TTC549 (cell line): Measurements from ENCODE around the gene MCAT.
"Not testable (repeated sequence)": the region's sequence is repeated elsewhere in the genome, so short reads cannot be mapped to it uniquely, and the experiment has no call there.

ENCODE experiments used
- FAIRE-seq: peaks from 2 replicates; lab custom pipeline; 2012; peaks lifted over from hg19 to GRCh38; lab: Jason Lieb, UNC

Gene MCAT

GRCh38 chr22:43118953-43119458 is 24.2 kb downstream of the MCAT start:
- FAIRE-seq: no peak

GRCh38 chr22:43118024-43118849 is 25.0 kb downstream of the MCAT start:
- no peak for FAIRE-seq

- FAIRE-seq: no peak
These were observed 26.3 kb downstream of the MCAT start for GRCh38 chr22:43116932-43117331.

DNA sequence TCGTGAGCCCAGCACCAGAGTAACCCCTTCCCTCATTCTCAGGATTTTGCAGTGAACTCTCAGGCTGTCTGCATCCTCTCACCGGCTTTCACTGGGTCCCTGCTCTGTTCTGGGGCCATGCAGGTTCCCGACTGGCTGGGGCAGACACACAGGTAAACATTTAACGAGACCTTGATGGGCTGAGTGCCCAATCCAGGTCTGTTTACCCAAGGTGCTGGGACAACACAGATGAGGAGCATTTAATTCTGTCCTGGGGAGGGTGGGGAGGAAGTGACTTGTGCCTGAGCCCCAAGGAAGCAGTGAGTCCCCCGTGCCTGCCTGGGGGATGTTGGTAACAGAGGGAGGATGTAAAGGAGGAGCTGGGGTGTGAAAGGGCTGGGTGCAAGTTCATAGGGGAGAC is 28.2 kb downstream of the MCAT start:
- no peak for FAIRE-seq

GRCh38 chr22:43113526-43114251 is 29.5 kb downstream of the MCAT start:
- no peak for FAIRE-seq

GRCh38 chr22:43110927-43111623 is 32.1 kb downstream of the MCAT start:
- FAIRE-seq: no peak

DNA sequence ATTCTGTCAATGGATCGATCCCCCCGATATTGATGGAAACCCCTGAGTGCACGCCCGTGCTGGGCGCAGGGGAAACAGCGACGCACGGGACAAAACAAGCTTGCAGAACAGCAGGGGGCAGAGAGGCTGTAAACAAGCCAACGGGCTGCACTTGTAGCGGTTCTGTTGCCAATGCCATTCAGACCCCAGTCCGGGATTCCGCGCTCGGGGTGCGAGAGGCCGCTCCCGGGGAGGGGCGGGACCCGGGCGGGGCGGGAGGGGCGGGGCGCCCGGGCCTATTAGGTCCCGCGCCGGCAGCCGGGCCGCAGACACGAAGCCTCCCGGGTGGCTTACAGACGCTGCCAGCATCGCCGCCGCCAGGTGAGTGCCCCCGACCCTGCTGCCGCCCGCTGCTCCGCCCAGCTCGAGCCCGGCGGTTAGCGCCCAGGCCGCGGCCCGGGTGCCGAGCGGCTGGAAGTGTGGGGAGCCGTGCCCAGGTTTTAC is 32.7 kb downstream of the MCAT start, which contains the start of gene BIK:
Gene BIK (plus strand): TSS at position 307 of the 483 bp plus-strand sequence. CDS start 13,273 bp downstream, outside the sequence.
- FAIRE-seq: no peak

GRCh38 chr22:43109921-43110443 is 33.2 kb downstream of the MCAT start:
- FAIRE-seq: no peak

DNA sequence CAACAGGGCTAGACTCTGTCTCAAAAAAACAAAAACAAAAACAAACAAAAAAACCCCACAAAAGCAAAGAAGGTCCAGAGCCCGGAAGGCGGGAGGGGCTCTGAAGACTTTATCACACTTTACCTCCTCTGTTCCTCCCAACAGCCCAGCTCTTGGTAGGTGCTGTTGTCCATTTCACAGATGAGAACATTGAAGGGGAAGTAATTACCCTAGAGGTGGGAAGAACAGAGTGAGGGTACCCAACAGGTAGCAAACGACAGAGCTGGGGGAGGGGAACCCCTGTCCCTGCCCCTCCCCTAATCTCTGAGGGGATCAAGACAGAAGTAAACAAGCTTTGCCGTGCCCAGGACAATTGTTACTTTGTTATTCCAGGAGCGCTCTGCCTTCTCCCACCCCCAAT is 33.7 kb downstream of the MCAT start:
- no peak for FAIRE-seq

GRCh38 chr22:43106302-43106701 is 36.9 kb downstream of the MCAT start:
- no peak for FAIRE-seq

DNA sequence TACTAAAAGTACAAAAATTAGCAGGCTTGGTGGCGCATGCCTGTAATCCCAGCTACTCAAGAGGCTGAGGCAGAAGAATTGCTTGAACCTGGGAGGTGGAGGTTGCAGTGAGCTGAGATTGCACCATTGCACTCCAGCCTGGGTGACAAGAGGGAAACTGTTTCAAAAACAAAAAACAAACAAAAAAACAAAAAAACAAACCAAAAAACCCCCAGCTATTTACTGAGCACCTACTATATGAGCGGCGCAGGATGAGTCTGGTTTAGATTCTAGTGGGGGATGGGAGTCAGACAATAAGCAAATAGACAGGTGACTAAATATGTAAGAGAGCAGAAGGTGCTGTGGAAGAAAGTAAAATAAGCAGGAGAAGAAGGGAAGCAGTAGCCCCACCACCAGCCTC is 38.2 kb downstream of the MCAT start:
- not testable (repeated sequence) for FAIRE-seq

GRCh38 chr22:43104056-43104625 is 39.1 kb downstream of the MCAT start:
- not testable (repeated sequence) for FAIRE-seq

DNA sequence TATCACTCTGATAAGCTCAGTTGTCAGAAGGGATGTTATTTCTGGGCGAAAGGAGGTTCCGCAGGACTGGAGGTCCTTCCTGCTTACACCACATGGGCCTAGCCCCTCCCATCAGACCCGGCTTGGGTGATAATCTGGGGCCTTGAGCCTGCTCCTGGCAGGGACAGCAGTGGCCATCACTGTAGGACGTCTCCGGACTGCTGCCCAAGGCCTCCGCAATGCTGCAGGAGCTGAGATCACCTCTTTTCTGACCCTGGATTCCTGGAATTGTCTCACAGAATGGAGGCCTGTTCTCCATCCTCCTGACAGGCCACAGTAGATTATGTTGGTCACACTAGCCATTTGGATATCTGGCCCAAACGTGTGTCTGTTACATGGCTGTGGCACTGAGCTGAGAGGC is 41.9 kb downstream of the MCAT start:
- no peak for FAIRE-seq

- FAIRE-seq: no peak
These were observed 43.0 kb downstream of the MCAT start for GRCh38 chr22:43100225-43100624.

- no peak for FAIRE-seq
These were observed 44.1 kb downstream of the MCAT start for GRCh38 chr22:43099095-43099494.

- FAIRE-seq: no peak
These were observed 44.8 kb downstream of the MCAT start for GRCh38 chr22:43098356-43098755.

DNA sequence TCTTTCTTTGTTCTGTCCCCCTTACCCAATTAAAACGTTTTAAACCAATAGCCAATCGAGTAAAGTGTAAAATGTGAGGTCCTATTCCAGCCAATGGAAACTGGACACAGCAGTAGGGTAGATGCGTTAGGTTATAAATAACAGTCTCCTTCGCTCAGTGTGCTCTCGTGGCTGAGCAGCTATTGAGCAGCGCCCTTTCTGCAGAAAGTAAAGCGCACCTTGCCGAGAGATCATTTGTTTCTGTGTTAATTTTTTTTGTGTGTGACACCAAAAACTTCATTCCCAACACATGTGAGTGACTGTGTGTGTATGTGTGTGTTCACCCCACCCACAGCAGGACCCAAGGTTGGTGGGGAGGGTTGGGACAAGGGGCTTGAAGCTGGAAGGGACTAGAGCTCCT is 46.8 kb downstream of the MCAT start:
- no peak for FAIRE-seq

DNA sequence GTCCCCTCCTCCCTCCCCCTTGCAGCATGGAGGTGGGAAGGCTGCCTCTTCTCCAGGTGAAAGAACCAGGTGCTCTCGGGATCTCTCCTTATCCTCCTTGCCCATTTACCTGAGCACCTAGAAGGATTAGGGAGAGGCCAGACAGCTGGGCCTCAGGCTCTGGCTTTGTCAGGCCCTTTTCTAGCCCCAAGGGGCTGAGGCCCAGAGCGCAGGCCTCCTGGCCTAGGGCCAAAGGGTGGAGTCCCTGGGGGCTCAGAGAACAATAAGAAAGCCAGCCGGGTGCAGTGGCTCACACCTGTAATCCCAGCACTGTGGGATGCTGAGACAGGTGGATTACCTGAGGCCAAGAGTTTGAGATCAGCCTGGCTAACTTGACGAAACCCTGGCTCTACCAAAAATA is 48.6 kb downstream of the MCAT start:
- FAIRE-seq: no peak

DNA sequence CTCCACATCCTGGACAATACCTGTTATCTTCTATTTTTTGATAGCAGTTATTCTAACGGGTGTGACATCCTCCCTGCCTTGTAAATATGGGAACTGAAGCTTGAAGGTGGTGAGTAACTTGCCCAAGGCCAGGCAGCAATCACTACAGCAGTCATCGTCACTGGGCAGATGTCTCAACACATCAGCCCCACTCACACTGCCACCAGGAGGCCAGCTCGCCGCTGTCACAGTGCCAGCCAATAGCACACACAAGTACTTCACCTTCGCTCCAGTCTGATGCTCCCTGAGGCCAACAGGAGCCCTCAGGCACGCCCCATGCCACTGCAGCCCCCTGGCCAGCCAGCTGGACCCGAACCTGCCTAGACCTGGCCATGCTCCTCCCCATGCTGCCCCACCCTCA is 49.1 kb downstream of the MCAT start:
- FAIRE-seq: no peak

DNA sequence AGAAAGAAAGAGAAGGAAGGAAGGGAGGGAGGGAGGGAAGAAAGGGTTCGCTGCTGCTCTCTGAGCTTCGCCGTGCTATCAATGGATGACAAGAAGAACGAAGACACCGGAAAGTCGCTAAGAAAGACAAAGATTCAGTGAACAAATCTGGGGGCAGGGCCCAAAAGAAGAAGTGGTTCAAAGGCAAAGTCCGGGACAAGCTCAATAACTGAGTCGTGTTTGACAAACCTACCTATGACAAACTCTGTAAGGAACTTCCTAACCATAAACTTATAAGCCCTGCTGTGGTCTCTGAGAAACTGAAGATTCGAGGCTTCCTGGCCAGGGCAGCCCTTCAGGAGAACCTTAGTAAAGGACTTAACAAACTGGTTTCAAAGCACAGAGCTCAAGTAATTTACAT is 51.1 kb downstream of the MCAT start:
- FAIRE-seq: no peak

- peak; percentile 81 for FAIRE-seq
These were observed 52.9 kb downstream of the MCAT start for GRCh38 chr22:43090130-43090789.
